Immature natural killer cell (primary cell): ENCODE results near the gene GFER. TPM values are rescaled to one million over a fixed set of nuclear protein-coding genes. Genes with fewer than 3 reads are reported as not detected.
A peak's percentile ranks its signal among the peaks of the same experiment; 100 is the strongest.
"Not testable (repeated sequence)": the region's sequence is repeated elsewhere in the genome, so short reads cannot be mapped to it uniquely, and the experiment has no call there.

Source experiments
- DNase-seq, 3 donors: peaks; one replicate each; pipeline ENCODE4 v3.0.0; 2022; ENCODE audit warnings: mixed read lengths in 1 of 3
- H3K27ac Mint-ChIP-seq, 6 donors: one replicate each; pipeline ENCODE4 v1.8.0; 2020; ENCODE audit warnings: mixed read lengths in 6 of 6, mild to moderate bottlenecking in 5 of 6, inconsistent platforms in 4 of 6, moderate library complexity in 3 of 6
- H3K27me3 Mint-ChIP-seq, 3 donors: one replicate each; pipeline ENCODE4 v1.8.0; 2020 to 2021; ENCODE audit warnings: low read depth in 3 of 3, mild to moderate bottlenecking in 3 of 3, mixed read lengths in 3 of 3, moderate library complexity in 3 of 3, inconsistent platforms in 1 of 3
- H3K36me3 Mint-ChIP-seq, 3 donors: one replicate each; pipeline ENCODE4 v1.8.0; 2020; ENCODE audit warnings: mixed read lengths in 3 of 3, inconsistent platforms in 2 of 3, mild to moderate bottlenecking in 2 of 3
- H3K4me1 Mint-ChIP-seq, 2 donors: one replicate each; pipeline ENCODE4 v1.8.0; 2020; ENCODE audit warnings: inconsistent platforms in 2 of 2, mild to moderate bottlenecking in 2 of 2, mixed read lengths in 2 of 2, moderate library complexity in 1 of 2
- H3K4me3 Mint-ChIP-seq, 5 donors: one replicate each; pipeline ENCODE4 v1.8.0; 2020; ENCODE audit warnings: mild to moderate bottlenecking in 5 of 5, mixed read lengths in 5 of 5, inconsistent platforms in 3 of 5, moderate library complexity in 3 of 5
- H3K9me3 Mint-ChIP-seq, 6 donors: one replicate each; pipeline ENCODE4 v1.8.0; 2020; ENCODE audit warnings: mild to moderate bottlenecking in 6 of 6, mixed read lengths in 6 of 6, inconsistent platforms in 4 of 6, moderate library complexity in 3 of 6
- polyA plus RNA-seq, 3 donors: library from polyadenylated mRNA; unstranded; fragments of 300-500 nt; fragmentation: Illumina TruSeq; gene quantifications; one replicate each; pipeline ENCODE4 v1.2.3, GENCODE V29; 2021

The GFER gene
- polyA plus RNA-seq: 10 to 100 TPM; 38.4 to 52.0 (median 40.7) TPM

- peaks cover 14% of the 10 kb centered on the region in 2 donors for H3K4me1 Mint-ChIP-seq
- DNase-seq: peak; percentile 83 to 84 (median 84)
- no peaks in the 10 kb centered on the region for H3K9me3 Mint-ChIP-seq
- H3K27me3 Mint-ChIP-seq: peaks cover 10 to 22% (median 12%) of the 10 kb centered on the region in 3 donors
- no peaks in the 10 kb centered on the region for H3K36me3 Mint-ChIP-seq
- H3K27ac Mint-ChIP-seq: peak within 1 kb of the TSS in 5 of 6 donors; percentile 45 to 82 (median 64)
- peak within 1 kb of the TSS; percentile 71 to 86 (median 77) for H3K4me3 Mint-ChIP-seq
Measured at GRCh38 chr16:1983544-1984346, at the start of gene GFER. Gene GFER (plus strand): TSS chr16:1984193. CDS start chr16:1984219, 26 bp downstream.

DNA sequence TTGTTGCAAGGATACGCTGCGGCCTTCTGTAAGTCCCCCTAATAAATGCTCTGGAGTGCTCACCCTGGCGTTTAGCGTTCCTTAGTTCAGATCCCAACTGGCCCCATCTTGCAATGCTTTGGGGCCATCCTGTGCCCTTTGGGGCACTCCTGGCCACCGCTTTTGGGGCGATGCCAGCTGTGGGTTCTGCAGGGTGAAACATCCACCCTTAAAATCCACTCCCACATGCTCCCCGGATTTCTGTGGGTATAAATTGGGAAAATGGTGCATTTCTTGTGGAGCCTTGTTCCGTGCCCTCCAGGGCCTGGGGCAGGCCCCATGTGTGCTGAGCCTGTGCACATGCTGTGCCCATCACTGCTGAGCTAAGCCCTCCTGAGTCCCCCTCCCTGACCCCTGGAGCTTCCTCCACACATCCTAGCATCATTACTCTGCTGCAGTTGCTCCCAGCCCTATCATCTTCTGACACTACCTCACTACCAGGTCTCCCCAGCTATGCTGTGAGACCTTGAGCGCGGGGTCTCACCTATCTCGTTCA, 47.0 kb upstream of the GFER start:
- Mint-ChIP-seq H3K4me3 (no peak overlapping the region), H3K27ac (no peak overlapping the region), H3K36me3 (peaks cover 0 to 11% (median 3%) of the 10 kb centered on the region in 3 donors), H3K4me1 (peaks cover 4 to 7% of the 10 kb centered on the region in 2 donors), H3K9me3 (no peaks in the 10 kb centered on the region), H3K27me3 (no peaks in the 10 kb centered on the region)
- DNase-seq: no peak

DNA sequence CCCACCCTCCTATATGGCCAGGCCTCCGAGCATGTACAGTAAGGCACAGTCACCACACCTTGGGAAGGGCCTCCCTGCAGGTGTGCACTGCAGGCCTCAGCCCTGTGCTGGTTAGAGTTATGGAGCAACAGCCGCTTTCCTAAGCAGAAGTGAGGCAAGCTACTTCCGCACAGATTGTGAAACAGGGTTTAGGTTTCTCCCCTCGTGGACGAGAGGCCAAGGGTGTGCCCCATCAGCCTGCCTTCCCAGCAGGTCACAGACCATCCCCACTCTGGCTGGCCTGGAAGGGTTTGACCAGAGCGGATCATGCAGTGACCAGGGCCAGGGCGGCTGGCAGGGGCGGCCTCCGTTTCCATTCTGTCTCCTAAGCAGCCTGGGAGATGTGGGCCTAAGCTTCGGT, 45.7 kb upstream of the GFER start:
- peaks cover 10 to 14% of the 10 kb centered on the region in 2 donors for H3K4me1 Mint-ChIP-seq
- H3K27ac Mint-ChIP-seq: no peak overlapping the region
- peaks cover 0 to 11% (median 3%) of the 10 kb centered on the region in 3 donors for H3K36me3 Mint-ChIP-seq
- DNase-seq: no peak
- H3K4me3 Mint-ChIP-seq: no peak overlapping the region
- H3K9me3 Mint-ChIP-seq: no peaks in the 10 kb centered on the region
- peaks cover 0 to 4% (median 0%) of the 10 kb centered on the region in 3 donors for H3K27me3 Mint-ChIP-seq

DNA sequence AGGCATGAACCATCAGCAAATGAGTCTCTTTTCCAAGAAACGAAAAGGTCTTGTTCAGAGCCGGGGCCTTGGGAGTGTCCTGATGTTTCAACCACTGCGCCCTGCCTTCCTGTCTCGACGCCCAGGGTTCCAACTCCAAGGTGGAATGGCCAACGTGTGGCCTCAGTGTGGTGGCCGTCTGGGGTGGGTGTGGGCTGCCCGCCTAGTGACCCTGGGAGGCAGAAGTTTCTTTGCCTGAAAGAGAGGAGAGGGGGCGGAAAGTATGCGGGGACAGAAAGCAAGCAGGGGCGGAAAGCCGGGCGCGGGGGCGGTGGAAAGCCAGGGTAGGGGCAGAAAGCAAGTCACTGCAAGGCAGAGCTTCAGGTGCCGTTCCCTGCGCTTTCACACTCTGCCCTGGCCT, 45.1 kb upstream of the GFER start:
- Mint-ChIP-seq H3K4me1 (peaks cover 15 to 18% of the 10 kb centered on the region in 2 donors), H3K27ac (no peak overlapping the region), H3K27me3 (peaks cover 0 to 4% (median 0%) of the 10 kb centered on the region in 3 donors), H3K9me3 (no peaks in the 10 kb centered on the region), H3K36me3 (peaks cover 0 to 11% (median 3%) of the 10 kb centered on the region in 3 donors), H3K4me3 (no peak overlapping the region)
- no peak for DNase-seq

DNA sequence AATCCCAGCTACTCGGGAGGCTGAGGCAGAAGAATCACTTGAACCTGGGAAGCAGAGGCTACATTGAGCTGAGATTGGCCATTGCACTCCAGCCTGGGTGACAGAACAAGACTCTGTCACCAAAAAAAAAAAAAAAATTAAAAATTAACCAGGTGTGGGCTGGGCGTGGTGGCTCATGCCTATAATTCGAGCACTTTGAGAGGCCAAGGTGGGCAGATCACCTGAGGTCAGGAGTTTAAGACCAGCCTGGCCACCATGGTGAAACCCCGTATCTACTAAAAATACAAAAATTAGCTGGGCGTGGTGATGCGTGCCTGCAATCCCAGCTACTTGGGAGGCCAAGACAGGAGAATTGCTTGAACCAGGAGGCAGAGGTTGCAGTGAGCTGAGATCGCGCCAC, 44.2 kb upstream of the GFER start:
- H3K36me3 Mint-ChIP-seq: peaks cover 0 to 11% (median 3%) of the 10 kb centered on the region in 3 donors
- H3K9me3 Mint-ChIP-seq, DNase-seq, H3K27ac Mint-ChIP-seq, H3K27me3 Mint-ChIP-seq, H3K4me3 Mint-ChIP-seq: not testable (repeated sequence)
- peaks cover 15 to 24% of the 10 kb centered on the region in 2 donors for H3K4me1 Mint-ChIP-seq

- no peak for DNase-seq
- peaks cover 15 to 24% of the 10 kb centered on the region in 2 donors for H3K4me1 Mint-ChIP-seq
- H3K36me3 Mint-ChIP-seq: peaks cover 0 to 11% (median 3%) of the 10 kb centered on the region in 3 donors
- peak overlapping the region in 1 of 5 donors; percentile 4 for H3K4me3 Mint-ChIP-seq
- H3K27ac Mint-ChIP-seq: no peak overlapping the region
- H3K27me3 Mint-ChIP-seq: peaks cover 0 to 7% (median 0%) of the 10 kb centered on the region in 3 donors
- H3K9me3 Mint-ChIP-seq: no peaks in the 10 kb centered on the region
Measured at GRCh38 chr16:1940273-1941161, 43.5 kb upstream of the GFER start.

DNA sequence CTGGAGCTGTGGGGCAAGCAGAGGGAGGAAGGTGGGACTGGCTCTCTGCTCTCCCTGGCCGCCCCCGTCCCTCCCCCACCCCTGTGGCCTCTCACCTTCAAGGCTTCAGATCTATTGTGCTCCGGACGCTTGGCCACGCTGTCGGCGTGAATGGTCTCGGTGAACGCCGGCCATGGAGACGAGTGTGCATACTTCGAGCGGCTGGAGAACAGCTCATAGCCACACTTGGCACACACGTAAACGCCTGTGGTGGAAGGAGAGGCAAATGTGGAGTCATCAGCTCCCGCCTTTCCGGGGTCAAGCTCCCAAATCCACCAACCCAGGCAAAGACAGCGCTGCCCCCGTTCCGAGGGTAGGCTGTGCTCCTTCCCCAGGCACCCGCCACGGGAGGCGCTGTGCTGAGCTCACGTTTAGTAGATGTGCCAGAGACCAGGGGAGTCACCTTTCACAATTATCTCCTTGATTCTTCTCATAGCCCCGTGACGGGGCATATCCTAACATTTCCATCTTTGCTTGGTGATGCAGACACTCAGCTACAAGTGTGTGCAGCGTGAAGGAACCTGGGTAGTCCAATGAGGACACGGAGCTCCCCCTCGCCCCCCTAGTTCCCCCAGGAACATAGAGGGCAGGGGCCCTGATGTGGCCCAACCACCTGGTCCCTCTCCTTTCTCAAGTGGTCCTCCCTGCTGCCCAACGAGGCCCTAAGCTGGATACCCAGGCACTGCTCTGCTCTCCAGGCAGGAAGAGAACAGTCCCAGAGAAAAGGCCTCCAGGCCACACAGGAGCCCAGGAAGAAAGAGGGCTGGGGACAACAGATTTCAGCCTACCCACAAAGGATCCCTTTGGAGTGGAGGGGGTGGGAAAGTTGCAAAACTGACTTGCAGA, 42.6 kb upstream of the GFER start:
- H3K27me3 Mint-ChIP-seq: peaks cover 0 to 7% (median 0%) of the 10 kb centered on the region in 3 donors
- H3K36me3 Mint-ChIP-seq: peaks cover 0 to 11% (median 3%) of the 10 kb centered on the region in 3 donors
- no peak for DNase-seq
- peak overlapping the region; percentile 78 to 89 (median 87) for H3K4me3 Mint-ChIP-seq
- no peaks in the 10 kb centered on the region for H3K9me3 Mint-ChIP-seq
- H3K27ac Mint-ChIP-seq: no peak overlapping the region
- H3K4me1 Mint-ChIP-seq: peaks cover 15 to 24% of the 10 kb centered on the region in 2 donors

GRCh38 chr16:1942047-1942809, 41.8 kb upstream of the GFER start:
- Mint-ChIP-seq H3K4me1 (peaks cover 15 to 24% of the 10 kb centered on the region in 2 donors), H3K4me3 (peak overlapping the region; percentile 78 to 89 (median 87)), H3K27ac (peak overlapping the region in 3 of 6 donors; percentile 50 to 83 (median 62)), H3K27me3 (peaks cover 0 to 7% (median under 1%) of the 10 kb centered on the region in 3 donors), H3K36me3 (peaks cover 0 to 11% (median 3%) of the 10 kb centered on the region in 3 donors), H3K9me3 (no peaks in the 10 kb centered on the region)
- no peak for DNase-seq

DNA sequence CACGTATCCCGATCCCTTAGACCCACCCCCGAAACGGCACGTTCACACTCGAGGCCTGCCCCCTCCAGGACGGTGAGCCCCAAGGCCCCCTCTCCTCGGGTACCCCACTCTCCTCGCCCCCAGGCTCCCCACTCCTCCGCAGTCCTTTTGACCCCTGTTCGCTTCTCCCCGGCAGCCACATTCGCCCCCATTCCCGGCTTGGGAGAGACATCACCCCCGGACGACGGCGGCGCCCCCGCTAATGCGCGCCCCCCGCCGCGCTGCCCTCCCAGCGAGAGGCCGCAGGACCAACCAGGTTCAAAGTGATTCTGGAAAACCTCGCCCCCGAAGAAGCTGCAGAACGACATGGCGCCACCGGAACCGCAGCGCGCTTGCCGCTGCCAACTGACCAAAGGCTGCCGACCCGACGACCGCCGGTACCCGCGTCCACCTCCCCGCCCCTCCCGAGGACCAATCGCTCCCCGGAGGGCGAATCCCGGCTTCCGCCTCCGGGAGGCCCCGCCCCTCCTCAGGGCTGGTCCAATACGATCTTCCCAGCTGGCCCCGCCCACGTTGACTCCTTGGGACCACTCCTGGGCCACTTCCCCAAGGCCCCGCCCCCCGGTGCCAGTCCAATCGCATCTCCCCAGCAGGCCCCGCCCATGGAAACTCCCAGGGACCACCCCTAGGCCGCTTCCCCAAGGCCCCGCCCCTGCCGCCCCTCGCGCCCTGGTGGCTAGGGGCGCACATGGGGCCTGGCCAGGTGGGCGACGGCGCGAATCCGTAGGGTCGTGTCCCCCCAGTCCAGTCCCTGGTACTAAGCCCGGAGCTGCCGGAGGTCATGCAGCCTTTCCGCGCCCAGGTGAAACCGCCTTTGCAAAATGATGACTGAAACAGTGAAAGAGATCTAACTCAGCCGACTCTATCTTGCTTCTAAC, 40.9 kb upstream of the GFER start, which contains the start of gene MSRB1:
MSRB1 (minus strand) TSS at position 390 of the 917 bp plus-strand sequence; CDS start at position 347, 43 bp downstream.
- Mint-ChIP-seq H3K4me3 (peak within 1 kb of the TSS; percentile 78 to 89 (median 87)), H3K9me3 (no peaks in the 10 kb centered on the region), H3K36me3 (peaks cover 0 to 10% (median 2%) of the 10 kb centered on the region in 3 donors), H3K27me3 (peaks cover 0 to 7% (median 3%) of the 10 kb centered on the region in 3 donors), H3K27ac (peak within 1 kb of the TSS; percentile 62 to 83 (median 74)), H3K4me1 (peaks cover 15 to 24% of the 10 kb centered on the region in 2 donors)
- peak; percentile 98 to 99 (median 99) for DNase-seq

GRCh38 chr16:1944612-1945199, 39.3 kb upstream of the GFER start:
- H3K36me3 Mint-ChIP-seq: no peaks in the 10 kb centered on the region
- H3K27me3 Mint-ChIP-seq: peaks cover 0 to 7% (median 3%) of the 10 kb centered on the region in 3 donors
- H3K4me3 Mint-ChIP-seq: peak overlapping the region; percentile 19 to 78 (median 55)
- H3K4me1 Mint-ChIP-seq: peaks cover 15 to 24% of the 10 kb centered on the region in 2 donors
- H3K9me3 Mint-ChIP-seq: no peaks in the 10 kb centered on the region
- DNase-seq: no peak
- H3K27ac Mint-ChIP-seq: peak overlapping the region in 2 of 6 donors; percentile 28 to 34
